ENCODE data around the gene TBC1D22A.

DNA sequence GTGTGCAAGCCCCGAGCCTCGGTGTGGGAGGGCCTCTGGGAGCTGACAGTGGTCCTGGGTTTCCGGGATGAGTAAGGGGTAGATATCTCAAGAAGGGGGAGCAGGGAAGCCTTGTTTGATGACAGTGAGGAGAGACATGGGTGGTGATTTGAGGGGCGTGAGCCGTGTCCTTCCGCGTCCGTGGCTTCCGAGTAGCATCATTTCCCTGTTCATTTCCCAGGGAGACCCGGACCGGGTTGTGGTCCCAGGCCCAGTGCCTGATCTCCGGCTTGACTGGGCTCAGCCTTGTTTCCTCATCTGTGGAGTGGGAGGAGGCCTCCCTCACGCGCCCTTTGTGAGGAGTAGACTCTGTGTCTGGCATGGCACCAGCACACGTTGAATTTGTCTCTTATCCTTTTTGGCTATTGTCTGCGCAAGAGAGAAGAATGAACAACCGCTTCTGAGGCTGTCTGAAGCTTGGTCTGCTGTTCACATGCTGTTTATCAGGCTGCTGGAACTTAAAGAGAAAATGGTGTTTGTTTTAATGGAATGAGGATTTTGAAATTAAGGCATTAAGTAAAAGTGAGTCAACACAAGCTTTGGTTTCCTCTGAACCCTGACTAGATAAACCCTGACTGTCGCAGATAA lies 348.5 kb downstream of the TBC1D22A start:
- TF ChIP-seq, protein P1, sequence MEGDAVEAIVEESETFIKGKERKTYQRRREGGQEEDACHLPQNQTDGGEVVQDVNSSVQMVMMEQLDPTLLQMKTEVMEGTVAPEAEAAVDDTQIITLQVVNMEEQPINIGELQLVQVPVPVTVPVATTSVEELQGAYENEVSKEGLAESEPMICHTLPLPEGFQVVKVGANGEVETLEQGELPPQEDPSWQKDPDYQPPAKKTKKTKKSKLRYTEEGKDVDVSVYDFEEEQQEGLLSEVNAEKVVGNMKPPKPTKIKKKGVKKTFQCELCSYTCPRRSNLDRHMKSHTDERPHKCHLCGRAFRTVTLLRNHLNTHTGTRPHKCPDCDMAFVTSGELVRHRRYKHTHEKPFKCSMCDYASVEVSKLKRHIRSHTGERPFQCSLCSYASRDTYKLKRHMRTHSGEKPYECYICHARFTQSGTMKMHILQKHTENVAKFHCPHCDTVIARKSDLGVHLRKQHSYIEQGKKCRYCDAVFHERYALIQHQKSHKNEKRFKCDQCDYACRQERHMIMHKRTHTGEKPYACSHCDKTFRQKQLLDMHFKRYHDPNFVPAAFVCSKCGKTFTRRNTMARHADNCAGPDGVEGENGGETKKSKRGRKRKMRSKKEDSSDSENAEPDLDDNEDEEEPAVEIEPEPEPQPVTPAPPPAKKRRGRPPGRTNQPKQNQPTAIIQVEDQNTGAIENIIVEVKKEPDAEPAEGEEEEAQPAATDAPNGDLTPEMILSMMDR (IDR thresholded peaks at IDR 0.05), result no peak
- TF ChIP-seq POLR2A (IDR thresholded peaks at IDR 0.05), result no peak
